Parathyroid adenoma (tissue), 2 donors: ENCODE results near the gene SLC24A5.

Experiments used
- H2AFZ ChIP-seq: fragments of 300-600 bp; sonication (generic); one replicate; pipeline ENCODE4 v1.7.0; 2017; ENCODE audit warnings: antibody characterized with exemption, mild to moderate bottlenecking
- H3K27ac ChIP-seq: fragments of 300-600 bp; sonication (generic); one replicate; pipeline ENCODE4 v1.7.0; 2017
- H3K27me3 ChIP-seq: fragments of 300-600 bp; sonication (generic); one replicate; pipeline ENCODE4 v1.7.0; 2017; ENCODE audit warnings: low read length; ENCODE audit not compliant: control insufficient read depth, insufficient read depth
- H3K36me3 ChIP-seq: fragments of 300-600 bp; sonication (generic); one replicate; pipeline ENCODE4 v1.7.0; 2017; ENCODE audit warnings: low read length; ENCODE audit not compliant: control insufficient read depth, insufficient read depth
- H3K4me1 ChIP-seq: fragments of 300-600 bp; sonication (generic); one replicate; pipeline ENCODE4 v1.7.0; 2017; ENCODE audit warnings: control low read depth
- H3K4me2 ChIP-seq: fragments of 300-600 bp; sonication (generic); one replicate; pipeline ENCODE4 v1.7.0; 2017; ENCODE audit warnings: low read length
- H3K4me3 ChIP-seq: fragments of 300-600 bp; sonication (generic); one replicate; pipeline ENCODE4 v1.7.0; 2017; ENCODE audit warnings: low read depth, low read length
- H3K79me2 ChIP-seq: fragments of 300-600 bp; sonication (generic); one replicate; pipeline ENCODE4 v1.7.0; 2017; ENCODE audit warnings: control low read depth
- H3K9ac ChIP-seq: fragments of 300-600 bp; sonication (generic); one replicate; pipeline ENCODE4 v1.7.0; 2017; ENCODE audit warnings: mild to moderate bottlenecking
- H3K9me3 ChIP-seq: fragments of 300-600 bp; sonication (generic); one replicate; pipeline ENCODE4 v1.7.0; 2017; ENCODE audit warnings: low read length; ENCODE audit not compliant: control insufficient read depth
- TF ChIP-seq, protein P1 (sequence below): fragments of 300-600 bp; sonication (generic); IDR thresholded peaks from one replicate; pipeline ENCODE4 v1.7.0; 2017; ENCODE audit warnings: antibody characterized with exemption, mild to moderate bottlenecking
- donor health status: primary hyperparathyroidism.

SLC24A5 gene

DNA sequence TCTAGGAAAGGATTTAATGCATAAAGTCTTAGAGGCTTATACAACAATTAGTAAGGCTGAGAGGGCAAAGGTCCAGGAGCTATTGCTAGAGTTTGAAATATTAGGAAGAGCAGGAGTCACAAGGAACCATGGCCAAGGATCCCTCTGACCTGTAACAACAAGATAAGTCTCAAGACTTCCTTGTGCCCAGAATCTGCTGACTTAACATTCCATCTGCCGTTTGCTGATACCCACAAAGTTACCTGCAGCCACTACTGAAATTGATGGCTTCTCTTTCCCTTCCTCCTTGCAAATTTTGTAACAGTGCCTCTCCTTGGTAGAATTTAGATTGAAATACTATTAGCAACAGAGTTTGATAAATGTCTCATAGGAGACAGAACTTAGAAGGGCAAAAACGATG is 62.0 kb downstream of the SLC24A5 start:
- H3K4me2 ChIP-seq = no peak overlapping the region
- no peak overlapping the region for H3K4me3 ChIP-seq
- H3K4me1 ChIP-seq = no peaks in the 10 kb centered on the region
- H3K36me3 ChIP-seq = no peaks in the 10 kb centered on the region
- no peak overlapping the region for H3K9ac ChIP-seq
- no peaks in the 10 kb centered on the region for H3K27me3 ChIP-seq
- H3K27ac ChIP-seq = no peak overlapping the region
- H3K79me2 ChIP-seq = no peaks in the 10 kb centered on the region
- no peaks in the 10 kb centered on the region for H3K9me3 ChIP-seq
- TF ChIP-seq, protein P1, sequence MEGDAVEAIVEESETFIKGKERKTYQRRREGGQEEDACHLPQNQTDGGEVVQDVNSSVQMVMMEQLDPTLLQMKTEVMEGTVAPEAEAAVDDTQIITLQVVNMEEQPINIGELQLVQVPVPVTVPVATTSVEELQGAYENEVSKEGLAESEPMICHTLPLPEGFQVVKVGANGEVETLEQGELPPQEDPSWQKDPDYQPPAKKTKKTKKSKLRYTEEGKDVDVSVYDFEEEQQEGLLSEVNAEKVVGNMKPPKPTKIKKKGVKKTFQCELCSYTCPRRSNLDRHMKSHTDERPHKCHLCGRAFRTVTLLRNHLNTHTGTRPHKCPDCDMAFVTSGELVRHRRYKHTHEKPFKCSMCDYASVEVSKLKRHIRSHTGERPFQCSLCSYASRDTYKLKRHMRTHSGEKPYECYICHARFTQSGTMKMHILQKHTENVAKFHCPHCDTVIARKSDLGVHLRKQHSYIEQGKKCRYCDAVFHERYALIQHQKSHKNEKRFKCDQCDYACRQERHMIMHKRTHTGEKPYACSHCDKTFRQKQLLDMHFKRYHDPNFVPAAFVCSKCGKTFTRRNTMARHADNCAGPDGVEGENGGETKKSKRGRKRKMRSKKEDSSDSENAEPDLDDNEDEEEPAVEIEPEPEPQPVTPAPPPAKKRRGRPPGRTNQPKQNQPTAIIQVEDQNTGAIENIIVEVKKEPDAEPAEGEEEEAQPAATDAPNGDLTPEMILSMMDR = no peak
- no peak overlapping the region for H2AFZ ChIP-seq

GRCh38 chr15:48185529-48185928 is 64.7 kb downstream of the SLC24A5 start:
- no peaks in the 10 kb centered on the region for H3K27me3 ChIP-seq
- no peaks in the 10 kb centered on the region for H3K36me3 ChIP-seq
- no peak overlapping the region for H2AFZ ChIP-seq
- no peak overlapping the region for H3K4me3 ChIP-seq
- H3K9me3 ChIP-seq = no peaks in the 10 kb centered on the region
- no peaks in the 10 kb centered on the region for H3K4me1 ChIP-seq
- no peaks in the 10 kb centered on the region for H3K79me2 ChIP-seq
- H3K9ac ChIP-seq = no peak overlapping the region
- no peak overlapping the region for H3K4me2 ChIP-seq
- H3K27ac ChIP-seq = no peak overlapping the region
- TF ChIP-seq, protein P1 = no peak

DNA sequence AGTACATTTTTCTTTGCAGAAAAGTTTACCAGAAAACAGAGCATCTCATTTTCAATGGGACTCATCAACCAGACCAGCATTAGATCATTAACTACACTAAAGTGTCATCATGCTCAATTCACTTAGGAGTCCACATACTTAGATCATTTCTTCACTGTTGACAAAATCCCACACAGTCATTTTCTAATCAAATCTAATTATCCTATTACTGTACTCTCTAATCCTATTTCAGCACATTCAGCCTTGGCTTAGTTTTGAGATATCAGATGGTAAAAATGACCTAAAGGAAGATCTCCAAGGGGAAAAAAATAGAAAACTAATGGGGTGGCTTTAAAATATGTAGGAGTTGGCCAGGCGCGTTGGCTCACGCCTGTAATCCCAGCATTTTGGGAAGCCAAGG is 65.5 kb downstream of the SLC24A5 start:
- no peaks in the 10 kb centered on the region for H3K36me3 ChIP-seq
- H3K9ac ChIP-seq = no peak overlapping the region
- no peaks in the 10 kb centered on the region for H3K9me3 ChIP-seq
- H3K27ac ChIP-seq = no peak overlapping the region
- no peaks in the 10 kb centered on the region for H3K4me1 ChIP-seq
- no peaks in the 10 kb centered on the region for H3K79me2 ChIP-seq
- no peak overlapping the region for H3K4me3 ChIP-seq
- no peak overlapping the region for H2AFZ ChIP-seq
- H3K27me3 ChIP-seq = no peaks in the 10 kb centered on the region
- TF ChIP-seq, protein P1 = no peak
- H3K4me2 ChIP-seq = no peak overlapping the region

GRCh38 chr15:48190932-48191573 is 70.3 kb downstream of the SLC24A5 start:
- Histone ChIP-seq H3K36me3 (no peaks in the 10 kb centered on the region), H3K27me3 (no peaks in the 10 kb centered on the region), H3K4me3 (no peak overlapping the region), H3K9me3 (no peaks in the 10 kb centered on the region), H3K9ac (no peak overlapping the region), H3K27ac (peak overlapping the region; percentile 30), H2AFZ (peak overlapping the region; percentile 79), H3K4me2 (no peak overlapping the region), H3K79me2 (no peaks in the 10 kb centered on the region), H3K4me1 (no peaks in the 10 kb centered on the region)
- TF ChIP-seq, protein P1 = no peak

GRCh38 chr15:48191574-48192225 is 70.9 kb downstream of the SLC24A5 start, which contains the start of gene CTXN2:
Gene CTXN2, plus strand, starts transcription at chr15:48191665. Its CDS starts 9,636 bp downstream, at chr15:48201301.
- TF ChIP-seq, protein P1 = no peak
- no peak within 1 kb of the TSS for H3K9ac ChIP-seq

More at GRCh38 chr15:48191574-48192225, 70.9 kb downstream of the SLC24A5 start, which contains the start of gene CTXN2:
- Histone ChIP-seq H3K9me3 (no peaks in the 10 kb centered on the region), H3K4me2 (no peak within 1 kb of the TSS), H2AFZ (peak within 1 kb of the TSS; percentile 79), H3K27ac (peak within 1 kb of the TSS; percentile 30), H3K4me1 (no peaks in the 10 kb centered on the region), H3K36me3 (no peaks in the 10 kb centered on the region), H3K79me2 (no peaks in the 10 kb centered on the region), H3K27me3 (no peaks in the 10 kb centered on the region), H3K4me3 (no peak within 1 kb of the TSS)
